GM12878 (cell line): ENCODE data around the gene BBLN. TPM values are rescaled to one million over a fixed set of nuclear protein-coding genes. Genes with fewer than 3 reads are reported as not detected.

Experiments used
- ATAC-seq: fragments of 200-7000 bp; cut with Tn5 transposase; 3 replicates; pipeline ENCODE4 v1.9.1; 2020; ENCODE audit warnings: mild to moderate bottlenecking, moderate library complexity
- BruUV-seq: library from RNA; stranded (reverse); fragments of 400-500 nt; replicated peaks from 2 replicates; lab custom pipeline; 2021; lab: Mats Ljungman, UMichigan
- CTCF ChIA-PET: fragments of 300-600 bp; sonication (Branson Sonifier 250); formaldehyde crosslinking; extraction: SDS; loops from one replicate; lab custom pipeline; 2021; ENCODE audit warnings: inconsistent platforms; lab: Yijun Ruan, JAX
- POLR2A ChIA-PET: fragments of 350-600 bp; formaldehyde crosslinking; extraction: SDS; loops from one replicate; lab custom pipeline; 2021; ENCODE audit warnings: inconsistent platforms; lab: Charles Lee
- RAD21 ChIA-PET: fragments of 300-600 bp; sonication (Branson Sonifier 250); formaldehyde crosslinking; loops from one replicate; lab custom pipeline; 2023; ENCODE audit warnings: antibody characterized with exemption; ENCODE audit not compliant: unreplicated experiment; lab: Charles Lee
- SMC1A ChIA-PET: fragments of 300-600 bp; sonication (Branson Sonifier 250); formaldehyde crosslinking; loops from one replicate; lab custom pipeline; 2023; ENCODE audit not compliant: unreplicated experiment, uncharacterized antibody; lab: Charles Lee
- DNase-seq: peaks from one replicate; pipeline ENCODE4 v3.0.0-alpha.2; 2011; ENCODE audit warnings: low read depth, low spot score
- FAIRE-seq: peaks from 3 replicates; lab custom pipeline; 2011; peaks lifted over from hg19 to GRCh38; lab: Jason Lieb, UNC
- H2AFZ ChIP-seq: 2 replicates; pipeline ENCODE4 v1.6.0; 2011; ENCODE audit warnings: low read depth, low read length, control low read depth; ENCODE audit not compliant: control insufficient read depth
- H3K27ac ChIP-seq: 2 replicates; pipeline ENCODE4 v1.5.1; 2011; ENCODE audit warnings: control low read depth; ENCODE audit not compliant: control insufficient read depth, insufficient read depth
- H3K27me3 ChIP-seq, 2 experiments: replicated peaks in 1 of 2; 2 replicates each; pipeline versions ENCODE4 v1.6.0 to v1.6.1; 2011; ENCODE audit warnings: low read length in 1 of 2; ENCODE audit not compliant: control insufficient read depth in 2 of 2, insufficient read depth in 2 of 2
- H3K36me3 ChIP-seq, 2 experiments: 2 replicates each; pipeline ENCODE4 v1.5.1; 2011; ENCODE audit warnings: low read length in 1 of 2; ENCODE audit not compliant: control insufficient read depth in 2 of 2, insufficient read depth in 2 of 2
- H3K4me1 ChIP-seq: 2 replicates; pipeline ENCODE4 v1.6.1; 2011; ENCODE audit warnings: mild to moderate bottlenecking, low read length, moderate library complexity, mixed read lengths; ENCODE audit not compliant: control insufficient read depth, insufficient read depth
- H3K4me2 ChIP-seq: 2 replicates; pipeline ENCODE4 v1.6.0; 2011; ENCODE audit warnings: control low read depth; ENCODE audit not compliant: control insufficient read depth, insufficient read depth
- H3K4me3 ChIP-seq: fragments of 200-600 bp; sonication (generic); 2 replicates; pipeline ENCODE4 v1.5.1; 2016
- H3K79me2 ChIP-seq: 2 replicates; pipeline ENCODE4 v1.6.0; 2011; ENCODE audit warnings: low read length; ENCODE audit not compliant: control insufficient read depth, insufficient read depth
- H3K9ac ChIP-seq: 2 replicates; pipeline ENCODE4 v1.8.0; 2011; ENCODE audit warnings: low read length, control low read depth, mixed read lengths; ENCODE audit not compliant: control insufficient read depth, insufficient read depth
- H3K9me3 ChIP-seq: replicated peaks from 3 replicates; pipeline ENCODE4 v1.5.1; 2011; ENCODE audit warnings: mild to moderate bottlenecking, low read length; ENCODE audit not compliant: control insufficient read depth, insufficient read depth
- H4K20me1 ChIP-seq: 2 replicates; pipeline ENCODE4 v1.6.0; 2011; ENCODE audit not compliant: control insufficient read depth, insufficient read depth
- BMI1 ChIP-seq: fragments of 450-650 bp; IDR thresholded peaks from 2 replicates; pipeline ENCODE4 v1.6.1; 2016; ENCODE audit warnings: mild to moderate bottlenecking, moderate library complexity, borderline replicate concordance
- KDM1A ChIP-seq: fragments of 200-600 bp; sonication (generic); IDR thresholded peaks from 2 replicates; pipeline ENCODE4 v1.6.1; 2016; ENCODE audit warnings: borderline replicate concordance
- NFIC ChIP-seq: IDR thresholded peaks from 2 replicates; pipeline ENCODE4 v1.6.1; 2012; ENCODE audit warnings: low read depth, mild to moderate bottlenecking, inconsistent platforms, low read length, moderate library complexity
- SP1 ChIP-seq: IDR thresholded peaks from one replicate; pipeline ENCODE4 v1.6.1; 2011; ENCODE audit warnings: low read depth, low read length
- SUPT20H ChIP-seq: IDR thresholded peaks from 2 replicates; pipeline ENCODE4 v1.6.1; 2011; ENCODE audit warnings: low read depth, mild to moderate bottlenecking, low read length, moderate library complexity, borderline replicate concordance; ENCODE audit not compliant: control insufficient read depth
- WGBS: methylation state at CpG from one replicate; pipeline ENCODE4 v1.1.6; 2016; ENCODE audit warnings: low lambda C conversion rate; ENCODE audit not compliant: insufficient replicate concordance, insufficient coverage; ENCODE audit errors: missing lambda C conversion rate; 5-methylcytosine and 5-hydroxymethylcytosine counted together
- in situ Hi-C: fragments of 300-500 bp; cut with MboI; formaldehyde crosslinking; loops from 9 replicates; pipeline ENCODE4 v1.14.3; 2018; ENCODE audit warnings: mixed read lengths
- intact Hi-C: fragments of 100-400 bp; cut with micrococcal nuclease; formaldehyde crosslinking; loops from one replicate; pipeline ENCODE4 v1.14.2; 2022; ENCODE audit not compliant: unreplicated experiment
- polyA plus RNA-seq, 11 experiments: library from polyadenylated mRNA; depleted of rRNA in 4 of 11; unstranded in 6 of 11; stranded (reverse) in 5 of 11; fragments of >200 nt; fragmentation: Nextera tagmentation in 4 of 11; fragmentation: Illumina TruSeq in 1 of 11; extraction: Ambion mirVana in 4 of 11; extraction: Trizol in 1 of 11; gene quantifications; 1 replicate in 1 of 11; 2 replicates in 10 of 11; pipeline versions ENCODE4 v1.2.1 to v1.2.3, GENCODE V29; 2011 to 2016; ENCODE audit warnings: inconsistent platforms in 2 of 11, missing spikeins in 2 of 11, low read depth in 1 of 11
- total RNA-seq, 4 experiments: library from RNA; depleted of rRNA in 3 of 4; stranded (reverse); fragments of >200 nt in 3 of 4; fragmentation: Illumina TruSeq in 1 of 4; extraction: Trizol in 1 of 4; gene quantifications; 2 replicates each; pipeline versions ENCODE4 v1.2.1 to v1.2.3, GENCODE V29; 2013 to 2021
- TF ChIP-seq, protein P1 (sequence below): fragments of 450-650 bp; formaldehyde crosslinking; IDR thresholded peaks from 2 replicates; pipeline ENCODE4 v1.4.0; 2022; ENCODE audit warnings: mild to moderate bottlenecking, moderate library complexity
- TF ChIP-seq, protein P2 (sequence below): fragments of 450-650 bp; IDR thresholded peaks from 2 replicates; pipeline ENCODE4 v1.6.1; 2017; ENCODE audit warnings: mild to moderate bottlenecking

BBLN gene
- total and polyA plus RNA-seq, 10 of the 15 experiments (the other 5 are each of a cell fraction or from before 2014, with no cell fraction given), result 3.8 to 194 (median 66.2) TPM

DNA sequence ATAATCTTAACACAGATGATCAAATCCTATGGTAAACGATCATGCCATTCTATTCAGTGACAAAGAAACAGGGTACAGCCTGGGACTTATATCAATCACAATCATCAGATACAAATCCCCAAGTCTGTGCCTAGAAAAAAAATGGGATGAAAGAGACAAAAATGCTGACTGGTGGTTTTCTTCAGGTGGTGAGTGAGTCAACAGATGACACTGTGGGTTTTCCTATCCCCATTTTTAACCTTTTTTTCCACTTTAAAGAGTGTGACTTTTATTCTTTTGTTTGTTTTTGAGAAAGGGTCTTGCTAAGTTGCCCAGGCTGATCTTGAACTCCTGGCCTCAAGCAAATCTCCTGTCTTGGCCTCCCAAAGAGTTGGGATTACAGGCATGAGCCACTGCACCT lies 28.1 kb downstream of the BBLN start (continued):
- TF ChIP-seq, protein P1, sequence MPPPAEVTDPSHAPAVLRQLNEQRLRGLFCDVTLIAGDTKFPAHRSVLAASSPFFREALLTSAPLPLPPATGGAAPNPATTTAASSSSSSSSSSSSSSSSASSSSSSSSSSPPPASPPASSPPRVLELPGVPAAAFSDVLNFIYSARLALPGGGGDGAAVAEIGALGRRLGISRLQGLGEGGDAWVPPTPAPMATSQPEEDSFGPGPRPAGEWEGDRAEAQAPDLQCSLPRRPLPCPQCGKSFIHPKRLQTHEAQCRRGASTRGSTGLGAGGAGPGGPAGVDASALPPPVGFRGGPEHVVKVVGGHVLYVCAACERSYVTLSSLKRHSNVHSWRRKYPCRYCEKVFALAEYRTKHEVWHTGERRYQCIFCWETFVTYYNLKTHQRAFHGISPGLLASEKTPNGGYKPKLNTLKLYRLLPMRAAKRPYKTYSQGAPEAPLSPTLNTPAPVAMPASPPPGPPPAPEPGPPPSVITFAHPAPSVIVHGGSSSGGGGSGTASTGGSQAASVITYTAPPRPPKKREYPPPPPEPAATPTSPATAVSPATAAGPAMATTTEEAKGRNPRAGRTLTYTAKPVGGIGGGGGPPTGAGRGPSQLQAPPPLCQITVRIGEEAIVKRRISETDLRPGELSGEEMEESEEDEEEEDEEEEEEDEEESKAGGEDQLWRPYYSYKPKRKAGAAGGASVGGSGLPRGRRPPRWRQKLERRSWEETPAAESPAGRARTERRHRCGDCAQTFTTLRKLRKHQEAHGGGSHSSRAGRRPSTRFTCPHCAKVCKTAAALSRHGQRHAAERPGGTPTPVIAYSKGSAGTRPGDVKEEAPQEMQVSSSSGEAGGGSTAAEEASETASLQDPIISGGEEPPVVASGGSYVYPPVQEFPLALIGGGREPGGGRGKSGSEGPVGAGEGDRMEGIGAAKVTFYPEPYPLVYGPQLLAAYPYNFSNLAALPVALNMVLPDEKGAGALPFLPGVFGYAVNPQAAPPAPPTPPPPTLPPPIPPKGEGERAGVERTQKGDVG, result no peak
- TF ChIP-seq SP1 (no peak), SUPT20H (no peak), NFIC (no peak)
- TF ChIP-seq, protein P2, sequence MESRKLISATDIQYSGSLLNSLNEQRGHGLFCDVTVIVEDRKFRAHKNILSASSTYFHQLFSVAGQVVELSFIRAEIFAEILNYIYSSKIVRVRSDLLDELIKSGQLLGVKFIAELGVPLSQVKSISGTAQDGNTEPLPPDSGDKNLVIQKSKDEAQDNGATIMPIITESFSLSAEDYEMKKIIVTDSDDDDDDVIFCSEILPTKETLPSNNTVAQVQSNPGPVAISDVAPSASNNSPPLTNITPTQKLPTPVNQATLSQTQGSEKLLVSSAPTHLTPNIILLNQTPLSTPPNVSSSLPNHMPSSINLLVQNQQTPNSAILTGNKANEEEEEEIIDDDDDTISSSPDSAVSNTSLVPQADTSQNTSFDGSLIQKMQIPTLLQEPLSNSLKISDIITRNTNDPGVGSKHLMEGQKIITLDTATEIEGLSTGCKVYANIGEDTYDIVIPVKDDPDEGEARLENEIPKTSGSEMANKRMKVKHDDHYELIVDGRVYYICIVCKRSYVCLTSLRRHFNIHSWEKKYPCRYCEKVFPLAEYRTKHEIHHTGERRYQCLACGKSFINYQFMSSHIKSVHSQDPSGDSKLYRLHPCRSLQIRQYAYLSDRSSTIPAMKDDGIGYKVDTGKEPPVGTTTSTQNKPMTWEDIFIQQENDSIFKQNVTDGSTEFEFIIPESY, result no peak

DNA sequence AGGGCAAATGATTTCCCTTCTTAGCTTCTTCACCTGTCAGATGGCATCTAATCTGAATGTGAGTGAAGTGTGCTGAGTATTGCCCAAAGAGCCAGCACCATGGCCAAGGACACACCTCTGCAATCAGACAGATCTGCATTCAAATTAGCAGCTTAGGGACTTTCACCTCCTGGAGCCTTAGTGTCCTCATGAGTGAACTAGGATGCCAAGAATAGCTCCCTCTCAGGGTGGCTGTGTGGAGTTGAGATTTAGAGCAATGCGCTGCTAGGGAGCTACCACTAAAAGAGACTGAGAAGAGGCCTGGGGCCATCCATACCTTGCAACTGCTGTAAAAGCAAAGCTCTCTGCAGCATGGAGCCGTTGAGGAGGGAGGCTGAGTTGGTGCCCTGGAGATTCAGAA lies 29.9 kb downstream of the BBLN start:
- TF ChIP-seq SUPT20H (no peak), BMI1 (no peak), KDM1A (no peak)
- TF ChIP-seq, all 136 proteins: peak for 0
- ChIA-PET POLR2A (interaction anchor here (0.6 to 2.7 kb wide), 5 partner anchors 10 to 156 kb away, joined by 3 to 11 read pairs (median 4); partner anchors contain the start of genes GOLGA2 and SWI5), CTCF (interaction anchor here (0.5 to 1.8 kb wide), 13 partner anchors 9 to 493 kb away, joined by 3 to 7 read pairs (median 4); partner anchors contain the start of gene DNM1), RAD21 (interaction anchor here (0.7 to 1.7 kb wide), 4 partner anchors 9 to 73 kb away, joined by 3 to 11 read pairs (median 4); partner anchors contain the start of gene BBLN), SMC1A (interaction anchor here (0.6 to 1.4 kb wide), 4 partner anchors 9 to 432 kb away, joined by 3 to 5 read pairs (median 3); partner anchors contain the start of gene BBLN)
- Histone ChIP-seq H3K36me3 (no peaks in the 10 kb centered on the region; a peak in 1 of 4 replicates), H3K4me1 (peaks cover 8% of the 10 kb centered on the region), H2AFZ (no peak overlapping the region), H3K27me3 (no peaks in the 10 kb centered on the region), H3K9me3 (no peaks in the 10 kb centered on the region), H3K4me3 (peak overlapping the region; percentile 74), H3K4me2 (peak overlapping the region; percentile 84), H3K27ac (no peak overlapping the region), H4K20me1 (no peaks in the 10 kb centered on the region), H3K9ac (no peak overlapping the region), H3K79me2 (peaks cover 3% of the 10 kb centered on the region; the same call in 1 of the 2 replicates)
- intact Hi-C loops, result no loop called here
- in situ Hi-C loops, result no loop called here
- FAIRE-seq (no peak), DNase-seq (no peak), ATAC-seq (peak; percentile 7)
- 47% methylated on average over 2 of the region's 2 CpGs for WGBS
- BruUV-seq, result no TSS peak
